Activated T-cell treated with anti-CD3 and anti-CD28 coated beads, Interleukin-2, amount 50 U/mL, for 72 hours (primary cell): Measurements from ENCODE around the gene DEPP1. TPM values are rescaled to one million over a fixed set of nuclear protein-coding genes. Genes with fewer than 3 reads are reported as not detected.
"Not testable (repeated sequence)": the region's sequence is repeated elsewhere in the genome, so short reads cannot be mapped to it uniquely, and the experiment has no call there.

Experiments
- ATAC-seq, 2 donors: fragments of 150-1000 bp; cut with Tn5 transposase; replicated peaks in 1 of 2; 2 replicates each; pipeline ENCODE4 v1.10.0; 2021; ENCODE audit warnings: moderate library complexity in 2 of 2, mild to moderate bottlenecking in 1 of 2
- DNase-seq, 2 donors: peaks; one replicate each; pipeline ENCODE4 v3.0.0; 2021 to 2022; ENCODE audit warnings: mixed read lengths in 1 of 2
- H3K27ac Mint-ChIP-seq: one replicate; pipeline ENCODE4 v1.8.0; 2022; ENCODE audit warnings: mild to moderate bottlenecking, moderate library complexity, mixed read lengths
- H3K27me3 Mint-ChIP-seq: one replicate; pipeline ENCODE4 v1.8.0; 2022; ENCODE audit warnings: low read depth, mixed read lengths
- H3K36me3 Mint-ChIP-seq, 2 donors: one replicate each; pipeline ENCODE4 v1.8.0; 2022; ENCODE audit warnings: mixed read lengths in 2 of 2, mild to moderate bottlenecking in 1 of 2; ENCODE audit not compliant: insufficient read depth in 2 of 2
- H3K4me1 Mint-ChIP-seq: one replicate; pipeline ENCODE4 v1.8.0; 2022; ENCODE audit warnings: low read depth, mixed read lengths
- H3K4me3 Mint-ChIP-seq, 2 donors: one replicate each; pipeline ENCODE4 v1.8.0; 2022; ENCODE audit warnings: mild to moderate bottlenecking in 2 of 2, mixed read lengths in 2 of 2, moderate library complexity in 2 of 2
- H3K9me3 Mint-ChIP-seq, 2 donors: one replicate each; pipeline ENCODE4 v1.8.0; 2022; ENCODE audit warnings: mixed read lengths in 2 of 2
- total RNA-seq, 2 donors: library from RNA; stranded (reverse); gene quantifications; one replicate each; pipeline ENCODE4 v1.2.3, GENCODE V29; 2022

The DEPP1 gene
- 1 to 10 TPM in 1 of 2 donors, under 1 TPM in 1; 0.23 to 1.4 TPM for total RNA-seq

- Mint-ChIP-seq H3K9me3 (no peaks in the 10 kb centered on the region), H3K27ac (no peak within 1 kb of the TSS), H3K36me3 (no peaks in the 10 kb centered on the region), H3K27me3 (no peaks in the 10 kb centered on the region), H3K4me3 (peak within 1 kb of the TSS in 1 of 2 donors; percentile 10), H3K4me1 (peaks cover 19% of the 10 kb centered on the region)
- no peak for ATAC-seq
- peak in 1 of 2 donors; percentile 24 for DNase-seq
These were observed at the start of gene DEPP1 for GRCh38 chr10:44978570-44979280. Gene DEPP1 (minus strand): TSS chr10:44978809. CDS start chr10:44978030, 779 bp downstream.

- Mint-ChIP-seq H3K36me3 (peaks cover 1 to 2% of the 10 kb centered on the region in 2 donors), H3K27ac (peak overlapping the region; percentile 12), H3K4me3 (no peak overlapping the region), H3K27me3 (no peaks in the 10 kb centered on the region), H3K9me3 (peaks cover 2 to 3% of the 10 kb centered on the region in 2 donors), H3K4me1 (no peaks in the 10 kb centered on the region)
- no peak for ATAC-seq
- DNase-seq, result no peak
These were observed 44.8 kb upstream of the DEPP1 start for GRCh38 chr10:45023426-45023825.

- ATAC-seq, result no peak
- Mint-ChIP-seq H3K4me1 (no peaks in the 10 kb centered on the region), H3K4me3 (no peak overlapping the region), H3K36me3 (no peaks in the 10 kb centered on the region), H3K9me3 (no peaks in the 10 kb centered on the region), H3K27me3 (no peaks in the 10 kb centered on the region), H3K27ac (no peak overlapping the region)
- no peak for DNase-seq
These were observed 37.0 kb upstream of the DEPP1 start for GRCh38 chr10:45015590-45015989.

- not testable (repeated sequence) for H3K4me3 Mint-ChIP-seq, DNase-seq, H3K9me3 Mint-ChIP-seq, H3K27ac Mint-ChIP-seq, ATAC-seq, H3K36me3 Mint-ChIP-seq, H3K27me3 Mint-ChIP-seq, H3K4me1 Mint-ChIP-seq
These were observed 35.9 kb upstream of the DEPP1 start for GRCh38 chr10:45014557-45014956.

GRCh38 chr10:45008524-45009161 is 30.0 kb upstream of the DEPP1 start:
- Mint-ChIP-seq H3K36me3 (peaks cover 7 to 17% of the 10 kb centered on the region in 2 donors), H3K9me3 (peaks cover 3 to 5% of the 10 kb centered on the region in 2 donors), H3K27me3 (no peaks in the 10 kb centered on the region), H3K27ac (no peak overlapping the region), H3K4me1 (no peaks in the 10 kb centered on the region), H3K4me3 (no peak overlapping the region)
- ATAC-seq, result peak; percentile 59 to 71
- peak in 1 of 2 donors; percentile 29 for DNase-seq

- no peak overlapping the region for H3K27ac Mint-ChIP-seq
- no peak overlapping the region for H3K4me3 Mint-ChIP-seq
- peaks cover 3 to 5% of the 10 kb centered on the region in 2 donors for H3K9me3 Mint-ChIP-seq
- ATAC-seq (no peak), DNase-seq (no peak)
- H3K4me1 Mint-ChIP-seq, result peaks cover 14% of the 10 kb centered on the region
- no peaks in the 10 kb centered on the region for H3K27me3 Mint-ChIP-seq
- H3K36me3 Mint-ChIP-seq, result peaks cover 11 to 32% of the 10 kb centered on the region in 2 donors
These were observed 27.8 kb upstream of the DEPP1 start for GRCh38 chr10:45006276-45007030.

- no peaks in the 10 kb centered on the region for H3K27me3 Mint-ChIP-seq
- no peak overlapping the region for H3K4me3 Mint-ChIP-seq
- peaks cover 18% of the 10 kb centered on the region for H3K4me1 Mint-ChIP-seq
- peaks cover 11 to 34% of the 10 kb centered on the region in 2 donors for H3K36me3 Mint-ChIP-seq
- no peak for ATAC-seq
- no peak overlapping the region for H3K27ac Mint-ChIP-seq
- peaks cover 3 to 5% of the 10 kb centered on the region in 2 donors for H3K9me3 Mint-ChIP-seq
- no peak for DNase-seq
These were observed 26.7 kb upstream of the DEPP1 start for GRCh38 chr10:45005284-45005683.

- Mint-ChIP-seq H3K27ac (no peak overlapping the region), H3K4me3 (no peak overlapping the region), H3K36me3 (peaks cover 13 to 41% of the 10 kb centered on the region in 2 donors), H3K4me1 (peaks cover 24% of the 10 kb centered on the region), H3K27me3 (no peaks in the 10 kb centered on the region), H3K9me3 (peaks cover 3 to 8% of the 10 kb centered on the region in 2 donors)
- ATAC-seq (no peak), DNase-seq (no peak)
These were observed 26.1 kb upstream of the DEPP1 start for GRCh38 chr10:45004661-45005060.

GRCh38 chr10:45003432-45004000 is 24.9 kb upstream of the DEPP1 start:
- DNase-seq (no peak), ATAC-seq (no peak)
- peaks cover 30% of the 10 kb centered on the region for H3K4me1 Mint-ChIP-seq
- no peaks in the 10 kb centered on the region for H3K27me3 Mint-ChIP-seq
- peaks cover 13 to 41% of the 10 kb centered on the region in 2 donors for H3K36me3 Mint-ChIP-seq
- H3K27ac Mint-ChIP-seq, result peak overlapping the region; percentile 72
- H3K4me3 Mint-ChIP-seq, result no peak overlapping the region
- peaks cover 3 to 9% of the 10 kb centered on the region in 2 donors for H3K9me3 Mint-ChIP-seq

- H3K4me1 Mint-ChIP-seq, result peaks cover 30% of the 10 kb centered on the region
- H3K27me3 Mint-ChIP-seq, result no peaks in the 10 kb centered on the region
- ATAC-seq (peak; percentile 72 to 74), DNase-seq (peak; percentile 65 to 68)
- peaks cover 13 to 41% of the 10 kb centered on the region in 2 donors for H3K36me3 Mint-ChIP-seq
- H3K9me3 Mint-ChIP-seq, result peaks cover 3 to 9% of the 10 kb centered on the region in 2 donors
- H3K27ac Mint-ChIP-seq, result peak overlapping the region; percentile 94
- peak overlapping the region; percentile 90 to 96 for H3K4me3 Mint-ChIP-seq
These were observed 23.0 kb upstream of the DEPP1 start for GRCh38 chr10:45001381-45002148.

- H3K4me3 Mint-ChIP-seq, result peak within 1 kb of the TSS; percentile 90 to 96
- H3K36me3 Mint-ChIP-seq, result peaks cover 13 to 41% of the 10 kb centered on the region in 2 donors
- DNase-seq (peak; percentile 77 to 81), ATAC-seq (peak; percentile 85 to 87)
- H3K27me3 Mint-ChIP-seq, result no peaks in the 10 kb centered on the region
- peak within 1 kb of the TSS; percentile 96 for H3K27ac Mint-ChIP-seq
- peaks cover 3 to 9% of the 10 kb centered on the region in 2 donors for H3K9me3 Mint-ChIP-seq
- peaks cover 33% of the 10 kb centered on the region for H3K4me1 Mint-ChIP-seq
These were observed 22.3 kb upstream of the DEPP1 start, which contains the start of gene ZNF22 for GRCh38 chr10:45000752-45001380. Gene ZNF22 (plus strand): TSS chr10:45000923. CDS start chr10:45003369, 2,446 bp downstream.
